ENCODE data around the gene PRDM12.

- TF ChIP-seq CTCF (IDR thresholded peaks at IDR 0.05; ENCODE audit: low read length), result no peak
- no peak for TF ChIP-seq EZH2 (IDR thresholded peaks at IDR 0.05; ENCODE audit: borderline replicate concordance, low read length)
These were observed 9.5 kb upstream of the PRDM12 start for GRCh38 chr9:130654879-130655278.

Data from OCI-LY1 (cell line).